DLD1 (cell line): Measurements from ENCODE around the gene HOXA11.

Source experiments
- in situ Hi-C: cut with HindIII; loops from 2 replicates; pipeline ENCODE4 v1.10.0; 2017; ENCODE audit warnings: low sequenced_read_pairs

HOXA11 gene

GRCh38 chr7:27161214-27161720 lies 23.8 kb downstream of the HOXA11 start:
- in situ Hi-C loops, result loop anchor here (5.0 to 10.0 kb wide), 2 partner anchors 34 to 306 kb away; no protein-coding TSS in a partner anchor

DNA sequence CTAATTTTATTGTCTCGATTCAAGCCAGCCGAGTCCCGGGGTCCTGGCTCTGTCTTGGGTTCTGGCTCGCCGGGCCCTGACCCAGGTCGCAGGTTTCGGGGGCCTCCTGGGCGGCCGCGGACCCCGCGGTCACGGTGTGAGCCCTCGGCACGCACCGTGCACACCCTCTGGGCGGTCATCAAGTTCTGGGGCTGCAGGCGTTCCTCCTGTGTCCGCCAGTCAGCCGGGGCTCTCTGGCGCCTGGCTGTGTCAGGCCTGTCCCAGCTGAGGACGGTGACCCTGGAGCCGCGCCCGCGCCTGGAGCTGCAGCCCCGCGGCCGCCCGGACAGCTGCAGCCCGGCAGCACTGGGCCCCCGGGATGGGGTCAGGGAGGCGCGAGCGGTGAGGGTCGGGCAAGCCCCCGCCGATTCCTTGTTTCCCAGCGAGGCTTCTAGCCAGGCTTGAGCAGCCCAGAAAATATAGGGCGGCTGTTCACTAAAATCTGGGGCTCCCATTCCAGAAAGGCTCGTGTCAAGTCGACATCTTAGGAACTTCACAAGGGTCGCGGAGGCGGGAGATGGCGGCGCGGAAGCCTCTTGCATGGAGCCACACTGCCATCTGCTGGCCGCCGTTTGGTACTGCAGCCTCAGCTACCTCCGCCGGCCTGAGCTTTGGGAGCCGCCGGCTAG lies 24.4 kb downstream of the HOXA11 start:
- in situ Hi-C loops, result loop anchor here (5.0 to 10.0 kb wide), 2 partner anchors 33 to 306 kb away; no protein-coding TSS in a partner anchor

GRCh38 chr7:27160145-27160545 lies 24.9 kb downstream of the HOXA11 start:
- in situ Hi-C loops, result loop anchor here (5.0 to 10.0 kb wide), 2 partner anchors 33 to 305 kb away; no protein-coding TSS in a partner anchor

GRCh38 chr7:27159266-27160144 lies 25.5 kb downstream of the HOXA11 start:
- in situ Hi-C loops, result loop anchor here (5.0 to 10.0 kb wide), 2 partner anchors 32 to 305 kb away; no protein-coding TSS in a partner anchor

DNA sequence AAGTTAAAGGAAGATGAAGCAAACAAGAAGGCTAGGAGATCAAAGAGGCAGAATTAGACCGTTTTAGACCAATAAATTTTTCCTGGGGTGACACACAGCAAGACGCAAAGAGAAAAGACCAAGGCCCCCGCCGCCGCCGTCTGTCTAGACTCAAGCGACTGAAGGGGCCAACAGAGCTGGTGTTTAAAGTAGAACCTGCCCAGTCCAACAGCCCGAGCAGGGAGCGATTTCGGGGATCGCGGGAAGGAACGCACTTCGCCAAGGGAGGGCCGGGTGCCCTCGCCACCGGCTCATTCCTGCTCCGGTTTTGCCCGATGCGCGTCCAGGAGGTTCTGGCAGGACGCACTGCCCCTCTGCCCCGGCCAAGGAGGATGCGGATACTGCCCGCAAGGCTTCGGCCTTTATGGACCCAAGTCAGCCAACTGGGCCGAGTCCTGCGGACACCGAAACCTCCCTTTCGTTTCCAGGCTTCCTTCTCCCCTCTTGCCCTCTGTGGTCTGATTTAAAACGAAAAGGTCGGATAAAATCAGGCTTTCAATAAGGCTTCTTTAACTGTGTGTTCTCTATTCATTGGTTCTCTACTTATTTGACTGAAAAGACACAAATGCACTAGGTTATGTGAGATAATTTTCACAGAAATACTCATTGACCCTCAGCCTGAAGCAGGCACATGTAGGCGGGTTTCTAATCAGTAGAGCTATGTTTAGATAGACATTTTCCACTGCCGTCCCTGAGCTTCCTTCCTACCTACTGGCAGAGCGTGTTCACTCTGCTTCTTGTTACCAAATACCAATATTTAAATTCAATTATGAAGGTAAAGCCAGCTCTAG lies 26.4 kb downstream of the HOXA11 start:
- in situ Hi-C loops, result no loop called here

- in situ Hi-C loops, result no loop called here
Measured at GRCh38 chr7:27157702-27158431, 27.2 kb downstream of the HOXA11 start.

DNA sequence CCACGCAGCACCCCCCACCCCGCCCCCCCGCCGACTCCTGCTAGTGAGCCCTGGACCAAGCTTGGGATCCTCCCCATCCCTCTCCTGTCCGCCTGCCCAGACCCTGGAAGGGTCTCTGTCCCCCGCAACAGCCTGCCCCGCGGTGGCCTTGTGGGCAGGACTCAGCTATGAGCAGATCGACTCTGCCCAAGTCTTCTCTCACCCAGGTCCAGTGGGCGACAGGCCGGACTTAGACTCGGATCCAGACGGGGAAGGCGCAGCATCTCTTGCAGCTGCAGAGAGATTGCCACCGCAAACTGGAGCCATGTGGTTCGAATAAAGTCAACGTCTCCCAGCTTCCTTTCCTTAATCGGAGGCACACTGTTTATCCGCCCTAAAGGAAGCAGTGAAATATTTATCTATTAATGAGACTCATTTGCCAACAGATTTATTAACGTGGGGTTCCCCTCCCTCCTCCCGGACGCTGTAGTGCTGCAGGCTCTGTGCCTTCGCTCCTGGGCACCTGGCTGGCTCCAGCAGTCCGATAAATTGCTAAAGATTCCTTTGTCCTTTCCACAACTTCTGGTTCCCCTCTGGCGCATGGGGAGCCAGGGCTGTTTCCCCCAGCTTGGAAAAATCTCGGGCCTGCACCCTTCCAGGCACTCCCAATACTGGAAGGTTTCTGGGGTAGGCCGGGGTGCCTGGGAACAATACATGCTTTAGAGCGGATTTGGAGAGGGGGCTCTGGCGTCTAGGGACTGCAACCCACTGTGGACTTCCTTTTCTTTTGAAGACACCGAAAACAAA lies 27.9 kb downstream of the HOXA11 start:
- in situ Hi-C loops, result no loop called here

DNA sequence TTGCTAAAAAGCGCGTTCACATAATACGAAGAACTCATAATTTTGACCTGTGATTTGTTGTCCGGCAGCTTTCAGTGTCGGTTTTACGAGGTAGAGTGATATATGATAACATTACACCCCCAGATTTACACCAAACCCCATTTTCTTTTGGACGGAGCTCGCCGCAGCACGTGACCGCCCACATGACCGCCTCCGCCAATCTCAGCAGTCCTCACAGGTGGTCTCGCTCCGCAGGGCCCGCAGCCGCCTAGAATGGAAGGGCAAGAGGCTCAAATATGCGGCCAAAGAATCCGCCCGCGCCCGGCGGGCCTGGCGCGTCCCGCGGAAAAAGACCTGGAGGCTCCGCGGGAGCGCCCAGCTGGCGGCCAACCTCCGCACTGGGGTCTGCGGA lies 28.5 kb downstream of the HOXA11 start, which contains the start of gene HOXA7:
HOXA7 (minus strand) TSS at position 168 of the 391 bp plus-strand sequence; CDS start at position 38, 130 bp downstream.
- in situ Hi-C loops, result no loop called here

- in situ Hi-C loops, result no loop called here
Measured at GRCh38 chr7:27155816-27156507, 29.1 kb downstream of the HOXA11 start.

GRCh38 chr7:27154901-27155815 lies 29.9 kb downstream of the HOXA11 start:
- in situ Hi-C loops, result no loop called here

GRCh38 chr7:27154369-27154768 lies 30.7 kb downstream of the HOXA11 start:
- in situ Hi-C loops, result no loop called here

GRCh38 chr7:27153526-27153925 lies 31.5 kb downstream of the HOXA11 start:
- in situ Hi-C loops, result no loop called here

DNA sequence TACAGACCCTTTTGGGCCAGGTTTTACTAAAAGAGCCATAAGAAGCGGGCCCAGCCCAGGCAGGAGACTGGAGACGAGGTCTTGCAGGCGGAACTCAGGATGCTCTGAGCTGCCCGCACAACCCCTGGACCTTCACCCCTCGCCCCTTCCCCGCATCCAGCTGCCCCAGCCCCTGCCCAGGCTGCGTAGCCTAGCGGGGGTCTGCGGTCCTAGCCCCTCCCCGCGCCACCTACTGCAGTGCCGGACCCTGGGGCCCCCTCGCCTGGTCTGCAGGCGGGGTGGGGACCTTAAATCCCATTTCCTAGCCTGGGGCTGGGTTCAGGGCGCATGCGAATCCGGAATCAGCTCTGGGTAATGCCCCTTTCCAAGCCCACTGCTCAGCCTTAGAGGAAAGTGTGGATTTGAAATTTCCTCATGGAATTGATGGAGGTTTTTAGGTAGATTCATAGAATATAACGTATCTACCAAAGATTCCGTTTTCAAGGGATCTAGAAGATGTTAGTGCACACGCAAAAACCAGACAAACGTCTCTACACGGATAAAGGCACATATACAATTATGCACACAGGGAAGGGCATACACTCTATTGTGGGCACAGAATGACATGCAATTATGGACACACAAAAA lies 32.1 kb downstream of the HOXA11 start:
- in situ Hi-C loops, result no loop called here

- in situ Hi-C loops, result no loop called here
Measured at GRCh38 chr7:27151931-27152815, 32.9 kb downstream of the HOXA11 start, which contains the start of gene HOXA3. Gene HOXA3 (minus strand): TSS chr7:27152583. CDS start chr7:27110640, 41,943 bp downstream.

- in situ Hi-C loops, result no loop called here
Measured at GRCh38 chr7:27151341-27151930, 33.6 kb downstream of the HOXA11 start.
